Suprapubic skin (tissue), 4 donors: ENCODE results near the gene PMEPA1. TPM values are rescaled to one million over a fixed set of nuclear protein-coding genes. Genes with fewer than 3 reads are reported as not detected.

ENCODE experiments used
- DNase-seq, 2 donors: peaks; one replicate each; pipeline ENCODE4 v3.0.0-alpha.2; 2019; ENCODE audit warnings: low spot score in 2 of 2
- H3K27ac ChIP-seq: fragments of 200-600 bp; sonication (generic); one replicate; pipeline ENCODE4 v1.5.1; 2019
- H3K27me3 ChIP-seq: fragments of 200-600 bp; sonication (generic); one replicate; pipeline ENCODE4 v1.5.1; 2019
- H3K36me3 ChIP-seq: fragments of 200-600 bp; sonication (generic); one replicate; pipeline ENCODE4 v1.5.1; 2019
- H3K4me1 ChIP-seq: fragments of 200-600 bp; sonication (generic); one replicate; pipeline ENCODE4 v1.5.1; 2019
- H3K4me3 ChIP-seq: fragments of 200-600 bp; sonication (generic); one replicate; pipeline ENCODE4 v1.5.1; 2019; ENCODE audit warnings: mild to moderate bottlenecking
- H3K9me3 ChIP-seq: fragments of 200-600 bp; sonication (generic); one replicate; pipeline ENCODE4 v1.5.1; 2019
- EP300 ChIP-seq: sonication (generic); formaldehyde crosslinking; IDR thresholded peaks from one replicate; pipeline ENCODE4 v1.6.1; 2017; ENCODE audit warnings: antibody characterized with exemption
- POLR2A ChIP-seq, 2 donors: fragments of 450-650 bp; IDR thresholded peaks; one replicate each; pipeline ENCODE4 v1.6.1; 2017; ENCODE audit warnings: antibody characterized with exemption in 2 of 2, mild to moderate bottlenecking in 2 of 2, moderate library complexity in 2 of 2
- POLR2AphosphoS5 ChIP-seq, 3 donors: sonication (generic); formaldehyde crosslinking; IDR thresholded peaks; one replicate each; pipeline ENCODE4 v1.6.1; 2017; ENCODE audit warnings: antibody characterized with exemption in 3 of 3
- WGBS: methylation state at CpG from one replicate; pipeline ENCODE4 v1.1.5; 2018; 5-methylcytosine and 5-hydroxymethylcytosine counted together
- total RNA-seq, 4 donors: library from RNA; depleted of rRNA; stranded (reverse); fragments of >200 nt; gene quantifications; one replicate each; pipeline ENCODE4 v1.1.0, GENCODE V29; 2016
- TF ChIP-seq, protein P1 (sequence below), 2 donors: fragments of 200-600 bp in 1 of 2; fragments of 450-650 bp in 1 of 2; sonication (generic) in 1 of 2; IDR thresholded peaks; one replicate each; pipeline ENCODE4 v1.5.1; 2016 to 2019; ENCODE audit warnings: antibody characterized with exemption in 2 of 2, mild to moderate bottlenecking in 1 of 2, moderate library complexity in 1 of 2

The PMEPA1 gene
- total RNA-seq, 4 donors from 2014 or later = 9.5 to 20.4 (median 16.2) TPM

DNA sequence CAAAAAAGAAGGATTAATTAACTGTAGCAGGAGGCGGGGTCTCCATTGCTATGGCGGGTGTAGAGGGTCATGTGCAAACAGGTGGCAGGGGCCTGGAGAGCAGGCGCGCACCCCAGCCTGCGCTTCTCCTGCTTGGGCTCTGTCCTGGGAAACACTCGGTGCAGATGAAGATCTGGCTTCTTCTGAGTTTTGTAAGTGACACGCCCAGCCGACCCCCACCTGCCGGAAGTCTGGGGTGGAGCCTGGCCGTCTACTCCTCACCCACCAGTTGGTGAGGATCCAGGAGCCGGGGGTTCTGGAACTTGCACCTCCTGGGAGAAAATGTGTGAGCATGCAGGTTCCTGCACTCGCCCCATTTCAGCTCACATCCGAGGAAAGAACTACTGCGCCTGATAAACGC is 19.3 kb downstream of the PMEPA1 start:
- Histone ChIP-seq H3K36me3 (no peaks in the 10 kb centered on the region), H3K27me3 (no peaks in the 10 kb centered on the region), H3K4me1 (peaks cover 91% of the 10 kb centered on the region), H3K27ac (no peak overlapping the region), H3K4me3 (no peak overlapping the region), H3K9me3 (no peaks in the 10 kb centered on the region)
- DNase-seq = no peak
- WGBS = 69% methylated on average over 15 of the region's 15 CpGs
- TF ChIP-seq POLR2AphosphoS5 (IDR thresholded peaks at IDR 0.05) (no peak), EP300 (no peak), POLR2A (IDR thresholded peaks at IDR 0.05) (no peak)
- TF ChIP-seq, protein P1, sequence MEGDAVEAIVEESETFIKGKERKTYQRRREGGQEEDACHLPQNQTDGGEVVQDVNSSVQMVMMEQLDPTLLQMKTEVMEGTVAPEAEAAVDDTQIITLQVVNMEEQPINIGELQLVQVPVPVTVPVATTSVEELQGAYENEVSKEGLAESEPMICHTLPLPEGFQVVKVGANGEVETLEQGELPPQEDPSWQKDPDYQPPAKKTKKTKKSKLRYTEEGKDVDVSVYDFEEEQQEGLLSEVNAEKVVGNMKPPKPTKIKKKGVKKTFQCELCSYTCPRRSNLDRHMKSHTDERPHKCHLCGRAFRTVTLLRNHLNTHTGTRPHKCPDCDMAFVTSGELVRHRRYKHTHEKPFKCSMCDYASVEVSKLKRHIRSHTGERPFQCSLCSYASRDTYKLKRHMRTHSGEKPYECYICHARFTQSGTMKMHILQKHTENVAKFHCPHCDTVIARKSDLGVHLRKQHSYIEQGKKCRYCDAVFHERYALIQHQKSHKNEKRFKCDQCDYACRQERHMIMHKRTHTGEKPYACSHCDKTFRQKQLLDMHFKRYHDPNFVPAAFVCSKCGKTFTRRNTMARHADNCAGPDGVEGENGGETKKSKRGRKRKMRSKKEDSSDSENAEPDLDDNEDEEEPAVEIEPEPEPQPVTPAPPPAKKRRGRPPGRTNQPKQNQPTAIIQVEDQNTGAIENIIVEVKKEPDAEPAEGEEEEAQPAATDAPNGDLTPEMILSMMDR (IDR thresholded peaks at IDR 0.05) = no peak

DNA sequence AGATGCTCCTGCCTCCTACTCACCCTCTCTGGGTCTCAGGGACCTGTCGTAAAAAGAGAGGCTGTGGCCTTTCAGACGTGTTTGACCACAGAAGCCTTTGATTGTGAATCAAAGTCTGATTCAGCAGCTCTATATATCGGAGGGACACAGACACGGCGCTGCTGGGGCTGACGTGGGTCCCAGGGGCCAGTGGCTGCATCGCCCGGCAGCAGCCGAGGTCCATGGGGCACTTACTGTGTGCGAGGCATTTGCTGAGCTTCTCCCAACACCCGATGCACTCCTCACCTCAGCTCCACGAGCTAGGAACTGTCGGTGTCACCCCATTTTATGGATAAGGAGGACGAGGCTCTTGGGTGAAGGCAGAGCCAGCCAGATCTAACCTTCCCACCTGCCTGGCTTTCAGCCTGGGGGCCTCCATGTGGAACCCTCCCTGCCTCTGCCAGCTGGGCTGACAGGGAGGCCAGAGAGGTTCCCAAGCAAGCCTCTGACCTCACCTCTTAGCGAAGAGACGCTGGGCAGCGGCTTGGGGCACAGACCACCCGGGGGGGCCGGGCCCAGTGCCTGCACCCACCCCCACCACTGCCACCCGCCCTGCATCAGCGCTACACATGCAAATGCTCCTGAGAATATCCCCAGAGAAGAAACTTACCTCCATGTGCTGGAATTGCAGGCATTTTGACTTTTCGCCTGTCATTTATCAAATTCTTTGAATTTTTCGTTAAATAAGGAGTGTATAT is 19.9 kb downstream of the PMEPA1 start:
- 88% methylated on average over 21 of the region's 23 CpGs for WGBS
- H3K36me3 ChIP-seq = no peaks in the 10 kb centered on the region
- peaks cover 91% of the 10 kb centered on the region for H3K4me1 ChIP-seq
- TF ChIP-seq POLR2A (IDR thresholded peaks at IDR 0.05) (no peak), POLR2AphosphoS5 (IDR thresholded peaks at IDR 0.05) (no peak), EP300 (no peak)
- TF ChIP-seq, protein P1 (IDR thresholded peaks at IDR 0.05) = no peak
- H3K4me3 ChIP-seq = no peak overlapping the region
- no peaks in the 10 kb centered on the region for H3K27me3 ChIP-seq
- DNase-seq = no peak
- H3K9me3 ChIP-seq = no peaks in the 10 kb centered on the region
- no peak overlapping the region for H3K27ac ChIP-seq

DNA sequence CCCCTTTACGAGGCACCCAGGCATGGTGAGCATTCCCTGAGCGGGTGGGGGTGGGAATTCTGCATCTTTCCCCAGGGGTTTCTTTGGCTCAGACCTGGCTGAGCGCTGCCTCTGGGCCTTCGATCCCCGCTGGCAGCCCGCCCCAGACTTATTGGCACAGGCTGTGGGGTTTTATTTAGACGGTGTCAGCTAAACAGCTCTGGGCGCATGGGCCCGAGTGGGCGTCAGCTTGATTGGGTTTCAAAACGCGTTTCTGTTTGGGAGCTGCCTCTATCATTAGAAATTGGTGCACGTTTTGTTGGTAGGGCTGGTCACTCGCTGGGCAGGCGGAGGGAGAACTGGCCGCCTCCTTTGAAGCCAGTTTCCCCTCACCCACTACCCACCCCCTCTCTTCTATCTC is 21.0 kb downstream of the PMEPA1 start:
- DNase-seq = no peak
- 46% methylated on average over 16 of the region's 16 CpGs for WGBS
- Histone ChIP-seq H3K27me3 (no peaks in the 10 kb centered on the region), H3K4me3 (no peak overlapping the region), H3K27ac (no peak overlapping the region), H3K9me3 (no peaks in the 10 kb centered on the region), H3K36me3 (no peaks in the 10 kb centered on the region), H3K4me1 (peaks cover 91% of the 10 kb centered on the region)
- TF ChIP-seq POLR2AphosphoS5 (IDR thresholded peaks at IDR 0.05) = no peak
- TF ChIP-seq, protein P1 (IDR thresholded peaks at IDR 0.05) = no peak
- no peak for TF ChIP-seq POLR2A (IDR thresholded peaks at IDR 0.05)
- no peak for TF ChIP-seq EP300

DNA sequence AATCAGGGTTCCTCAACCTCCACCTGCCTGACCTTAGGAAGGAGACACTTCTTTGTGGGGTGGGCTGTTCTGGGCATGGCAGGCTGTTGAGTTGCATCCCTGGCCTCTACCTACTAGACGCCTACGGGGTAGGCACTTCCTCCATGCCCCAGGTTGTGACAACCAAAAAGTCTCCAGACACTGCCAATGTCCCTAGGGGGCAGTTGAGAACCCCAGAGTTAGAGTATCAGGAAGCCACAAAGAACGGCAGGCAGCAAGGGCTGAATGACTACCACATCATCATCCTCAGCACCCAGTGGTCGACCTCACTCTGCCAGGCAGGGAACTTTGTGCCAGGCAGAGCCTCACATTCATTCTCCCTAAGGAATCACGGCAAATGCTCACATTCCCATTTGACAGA is 21.5 kb downstream of the PMEPA1 start:
- Histone ChIP-seq H3K4me3 (no peak overlapping the region), H3K27me3 (no peaks in the 10 kb centered on the region), H3K4me1 (peaks cover 89% of the 10 kb centered on the region), H3K27ac (peak overlapping the region; percentile 46), H3K36me3 (no peaks in the 10 kb centered on the region), H3K9me3 (no peaks in the 10 kb centered on the region)
- 66% methylated on average over 3 of the region's 5 CpGs for WGBS
- no peak for DNase-seq
- TF ChIP-seq POLR2AphosphoS5 (IDR thresholded peaks at IDR 0.05) = no peak
- TF ChIP-seq, protein P1 (IDR thresholded peaks at IDR 0.05) = no peak
- TF ChIP-seq POLR2A (IDR thresholded peaks at IDR 0.05) = no peak
- TF ChIP-seq EP300 = no peak

DNA sequence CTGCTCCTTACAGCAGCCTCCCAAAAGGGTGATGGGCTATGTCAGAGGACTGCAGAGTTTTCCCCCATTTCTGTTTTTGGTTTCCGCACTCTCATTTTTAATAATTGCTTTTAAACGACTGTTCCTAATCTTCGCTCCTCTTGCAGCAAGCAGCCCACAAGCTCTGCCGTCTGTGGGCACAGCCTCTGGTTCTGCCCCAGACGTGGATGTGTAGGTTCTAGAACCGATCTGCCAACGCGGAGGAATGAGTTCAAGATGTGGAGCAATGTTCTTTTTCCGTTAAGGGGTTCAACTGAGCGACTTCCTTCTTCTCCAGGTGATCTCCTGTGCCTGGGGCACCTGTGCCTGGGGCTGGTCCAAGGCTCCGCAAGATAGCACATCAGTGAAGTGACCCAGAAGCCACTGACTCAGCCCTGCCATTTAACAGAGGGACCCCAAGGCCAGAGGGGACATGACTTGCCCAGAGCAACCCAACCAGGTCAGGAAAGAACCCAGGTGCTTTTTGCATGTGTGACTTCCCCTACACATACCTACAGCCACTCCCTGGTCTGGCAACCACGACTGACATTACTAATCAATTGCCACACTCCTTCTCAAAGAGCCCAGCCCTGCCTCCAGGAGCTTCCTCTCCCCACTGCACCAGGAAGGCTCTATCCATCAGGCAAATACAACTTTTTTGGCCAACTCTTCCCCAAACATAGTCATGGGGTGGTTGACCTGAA is 22.7 kb downstream of the PMEPA1 start:
- WGBS = 57% methylated on average over 12 of the region's 12 CpGs
- Histone ChIP-seq H3K27ac (peak overlapping the region; percentile 46), H3K4me1 (peaks cover 82% of the 10 kb centered on the region)

More for the DNA sequence above, 22.7 kb downstream of the PMEPA1 start:
- DNase-seq = no peak
- Histone ChIP-seq H3K36me3 (no peaks in the 10 kb centered on the region), H3K27me3 (no peaks in the 10 kb centered on the region), H3K9me3 (no peaks in the 10 kb centered on the region), H3K4me3 (no peak overlapping the region)
- TF ChIP-seq EP300 (no peak), POLR2AphosphoS5 (IDR thresholded peaks at IDR 0.05) (no peak), POLR2A (IDR thresholded peaks at IDR 0.05) (no peak)
- TF ChIP-seq, protein P1 (IDR thresholded peaks at IDR 0.05) = no peak
